ENCODE data around the gene TET2. TPM values are rescaled to one million over a fixed set of nuclear protein-coding genes. Genes with fewer than 3 reads are reported as not detected.
A peak's percentile ranks its signal among the peaks of the same experiment; 100 is the strongest.

The TET2 gene
- total RNA-seq, 3 donors from 2014 or later (not counting 1 experiment from before 2014, with no cell fraction given), result 80.0 to 91.6 (median 82.8) TPM

DNA sequence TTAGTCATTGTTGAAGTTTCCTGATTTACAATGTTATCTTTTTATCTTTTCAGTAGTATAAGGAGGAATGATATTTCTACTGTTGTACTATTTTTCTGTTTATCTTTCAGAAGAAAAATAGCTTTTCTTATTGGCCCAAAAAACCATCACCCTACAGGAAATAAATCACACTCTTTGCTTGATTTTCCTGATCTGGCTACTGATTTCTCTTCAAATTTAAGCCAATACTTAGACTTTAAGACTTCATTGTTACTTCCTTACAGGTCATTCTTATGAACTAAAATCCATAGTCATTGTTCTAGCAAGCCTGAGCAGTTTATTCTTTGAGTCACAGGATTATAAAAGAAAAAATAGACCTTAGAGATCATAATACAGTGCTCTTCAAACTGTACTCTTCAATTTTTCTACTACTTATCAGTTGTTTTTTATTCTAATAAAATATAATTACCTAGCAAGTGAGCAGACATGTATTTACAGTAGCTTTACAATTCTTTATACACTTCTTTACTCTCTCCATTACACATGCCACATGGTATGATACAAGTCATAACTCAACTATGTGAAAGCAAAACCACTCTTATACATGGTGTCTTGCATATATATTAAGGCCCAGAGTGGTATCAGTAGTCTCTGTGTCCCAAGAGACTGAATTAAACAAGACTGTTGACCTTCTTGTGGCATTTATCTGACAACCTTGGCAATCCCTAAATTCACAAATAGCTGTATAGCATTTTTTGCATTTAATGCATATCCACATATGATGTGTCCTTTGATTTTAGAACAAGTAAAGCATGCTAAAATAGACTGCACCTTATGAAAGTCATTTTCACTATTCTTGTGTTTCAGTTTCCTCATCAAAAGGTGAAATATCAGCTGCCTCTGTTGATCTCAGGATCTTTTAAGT lies 47.9 kb downstream of the TET2 start:
- H3K4me3 ChIP-seq (ENCODE audit: low read length), result no peak overlapping the region
- no peaks in the 10 kb centered on the region for H3K9me3 ChIP-seq (ENCODE audit: control insufficient read depth, insufficient read depth, low read length)
- no peaks in the 10 kb centered on the region for H3K27me3 ChIP-seq (ENCODE audit: control insufficient read depth, insufficient read depth, low read length)
- Mint-ChIP-seq H3K4me3 (no peak overlapping the region), H3K9me3 (no peaks in the 10 kb centered on the region), H3K36me3 (no peaks in the 10 kb centered on the region), H3K27ac (peak overlapping the region in 1 of 2 donors; percentile 26), H3K27me3 (ENCODE audit: low read depth in 2 of 2) (no peaks in the 10 kb centered on the region), H3K4me1 (peaks cover 56 to 59% of the 10 kb centered on the region in 2 donors)
- ATAC-seq, result no peak
- TF ChIP-seq, protein P1, sequence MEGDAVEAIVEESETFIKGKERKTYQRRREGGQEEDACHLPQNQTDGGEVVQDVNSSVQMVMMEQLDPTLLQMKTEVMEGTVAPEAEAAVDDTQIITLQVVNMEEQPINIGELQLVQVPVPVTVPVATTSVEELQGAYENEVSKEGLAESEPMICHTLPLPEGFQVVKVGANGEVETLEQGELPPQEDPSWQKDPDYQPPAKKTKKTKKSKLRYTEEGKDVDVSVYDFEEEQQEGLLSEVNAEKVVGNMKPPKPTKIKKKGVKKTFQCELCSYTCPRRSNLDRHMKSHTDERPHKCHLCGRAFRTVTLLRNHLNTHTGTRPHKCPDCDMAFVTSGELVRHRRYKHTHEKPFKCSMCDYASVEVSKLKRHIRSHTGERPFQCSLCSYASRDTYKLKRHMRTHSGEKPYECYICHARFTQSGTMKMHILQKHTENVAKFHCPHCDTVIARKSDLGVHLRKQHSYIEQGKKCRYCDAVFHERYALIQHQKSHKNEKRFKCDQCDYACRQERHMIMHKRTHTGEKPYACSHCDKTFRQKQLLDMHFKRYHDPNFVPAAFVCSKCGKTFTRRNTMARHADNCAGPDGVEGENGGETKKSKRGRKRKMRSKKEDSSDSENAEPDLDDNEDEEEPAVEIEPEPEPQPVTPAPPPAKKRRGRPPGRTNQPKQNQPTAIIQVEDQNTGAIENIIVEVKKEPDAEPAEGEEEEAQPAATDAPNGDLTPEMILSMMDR (IDR thresholded peaks at IDR 0.05), result no peak
- DNase-seq, result no peak
- H3K36me3 ChIP-seq (ENCODE audit: control insufficient read depth, insufficient read depth, low read length), result peaks cover 10% of the 10 kb centered on the region
- intact Hi-C loops (cut with micrococcal nuclease), result loop anchor here (5.0 kb wide), 1 partner anchor 278 kb away; the partner anchor contains the start of gene PPA2
- no peaks in the 10 kb centered on the region for H3K4me1 ChIP-seq (ENCODE audit: control insufficient read depth, insufficient read depth, low read length)
- H3K27ac ChIP-seq (ENCODE audit: low read length), result no peak overlapping the region

DNA sequence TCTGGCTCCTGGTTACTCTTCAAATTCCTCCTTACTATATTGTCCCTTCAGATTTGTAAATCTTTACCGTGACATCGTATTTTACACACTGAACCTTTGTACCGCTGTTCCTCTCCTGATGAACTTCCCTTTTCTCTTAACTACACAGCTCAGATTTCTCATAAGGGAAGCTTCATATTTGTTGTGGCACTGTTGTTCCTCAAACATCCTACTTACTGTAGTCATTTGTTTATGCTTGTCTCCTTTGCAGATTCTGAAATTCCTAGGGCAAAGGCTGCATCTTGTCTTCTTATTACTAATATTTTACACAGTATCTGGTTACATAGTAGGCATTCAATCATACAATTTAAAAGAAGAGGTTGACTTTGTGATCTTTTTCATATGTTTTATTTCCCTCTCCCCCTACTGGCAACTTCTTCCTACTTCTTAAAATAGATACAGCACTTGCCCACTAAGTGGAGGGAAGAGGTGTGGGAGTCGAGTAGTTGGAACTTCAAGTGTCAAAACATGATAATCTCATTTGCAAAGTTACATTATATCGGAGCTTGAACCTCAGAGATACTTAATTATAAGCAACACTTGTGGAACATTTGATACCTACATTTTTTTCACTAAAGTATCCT lies 50.0 kb downstream of the TET2 start:
- Histone ChIP-seq H3K36me3 (ENCODE audit: control insufficient read depth, insufficient read depth, low read length) (peaks cover 4% of the 10 kb centered on the region), H3K4me3 (ENCODE audit: low read length) (no peak overlapping the region), H3K4me1 (ENCODE audit: control insufficient read depth, insufficient read depth, low read length) (no peaks in the 10 kb centered on the region), H3K9me3 (ENCODE audit: control insufficient read depth, insufficient read depth, low read length) (no peaks in the 10 kb centered on the region), H3K27ac (ENCODE audit: low read length) (no peak overlapping the region), H3K27me3 (ENCODE audit: control insufficient read depth, insufficient read depth, low read length) (no peaks in the 10 kb centered on the region)
- ATAC-seq (peak in 2 of 3 donors; percentile 36 to 76), DNase-seq (peak in 1 of 2 donors; percentile 18)
- TF ChIP-seq, protein P1 (IDR thresholded peaks at IDR 0.05), result peak; percentile 8
- no peaks in the 10 kb centered on the region for H3K27me3 Mint-ChIP-seq (ENCODE audit: low read depth in 2 of 2)
- WGBS (ENCODE audit: insufficient coverage), result 62% methylated on average over 4 of the region's 5 CpGs
- peak overlapping the region in 1 of 2 donors; percentile 2 for H3K27ac Mint-ChIP-seq
- intact Hi-C loops (cut with micrococcal nuclease), result no loop called here
- H3K36me3 Mint-ChIP-seq, result no peaks in the 10 kb centered on the region
- peaks cover 51 to 54% of the 10 kb centered on the region in 2 donors for H3K4me1 Mint-ChIP-seq
- no peak overlapping the region for H3K4me3 Mint-ChIP-seq
- H3K9me3 Mint-ChIP-seq, result no peaks in the 10 kb centered on the region

DNA sequence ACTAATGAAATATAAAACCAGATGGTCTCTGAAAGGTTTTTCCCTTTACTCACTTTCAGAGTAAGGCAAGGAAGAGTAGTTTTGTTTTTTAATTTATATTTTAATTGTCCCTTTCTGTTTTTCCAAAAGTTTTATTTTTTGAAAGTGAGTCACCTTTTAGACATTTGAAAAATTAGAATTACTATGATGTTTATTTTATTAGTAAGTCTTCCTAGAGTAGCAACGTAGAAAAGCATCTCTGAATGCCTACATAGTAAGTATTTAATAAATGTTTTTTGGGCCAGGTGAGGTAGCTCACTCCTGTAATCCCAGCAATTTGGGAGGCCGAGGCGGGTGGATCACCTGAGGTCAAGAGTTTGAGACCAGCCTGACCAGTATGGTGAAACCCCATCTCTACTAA lies 51.1 kb downstream of the TET2 start:
- no peak overlapping the region for H3K27ac Mint-ChIP-seq

More for the DNA sequence above, 51.1 kb downstream of the TET2 start:
- Mint-ChIP-seq H3K4me1 (peaks cover 47 to 51% of the 10 kb centered on the region in 2 donors), H3K27me3 (ENCODE audit: low read depth in 2 of 2) (no peaks in the 10 kb centered on the region), H3K9me3 (no peaks in the 10 kb centered on the region), H3K4me3 (no peak overlapping the region), H3K36me3 (no peaks in the 10 kb centered on the region)
- peaks cover 3% of the 10 kb centered on the region for H3K36me3 ChIP-seq (ENCODE audit: control insufficient read depth, insufficient read depth, low read length)
- DNase-seq, result no peak
- H3K9me3 ChIP-seq (ENCODE audit: control insufficient read depth, insufficient read depth, low read length), result no peaks in the 10 kb centered on the region
- no peaks in the 10 kb centered on the region for H3K4me1 ChIP-seq (ENCODE audit: control insufficient read depth, insufficient read depth, low read length)
- TF ChIP-seq, protein P1 (IDR thresholded peaks at IDR 0.05), result no peak
- no peak overlapping the region for H3K4me3 ChIP-seq (ENCODE audit: low read length)
- H3K27me3 ChIP-seq (ENCODE audit: control insufficient read depth, insufficient read depth, low read length), result no peaks in the 10 kb centered on the region
- intact Hi-C loops (cut with micrococcal nuclease), result no loop called here
- H3K27ac ChIP-seq (ENCODE audit: low read length), result no peak overlapping the region
- 96% methylated on average over 3 of the region's 3 CpGs for WGBS (ENCODE audit: insufficient coverage)
- no peak for ATAC-seq
